ENCODE data around the gene MAP1LC3B2. TPM values are rescaled to one million over a fixed set of nuclear protein-coding genes. Genes with fewer than 3 reads are reported as not detected.

MAP1LC3B2 gene
- polyA plus RNA-seq, 6 donors from 2014 or later, result 3.2 to 12.2 (median 6.3) TPM

DNA sequence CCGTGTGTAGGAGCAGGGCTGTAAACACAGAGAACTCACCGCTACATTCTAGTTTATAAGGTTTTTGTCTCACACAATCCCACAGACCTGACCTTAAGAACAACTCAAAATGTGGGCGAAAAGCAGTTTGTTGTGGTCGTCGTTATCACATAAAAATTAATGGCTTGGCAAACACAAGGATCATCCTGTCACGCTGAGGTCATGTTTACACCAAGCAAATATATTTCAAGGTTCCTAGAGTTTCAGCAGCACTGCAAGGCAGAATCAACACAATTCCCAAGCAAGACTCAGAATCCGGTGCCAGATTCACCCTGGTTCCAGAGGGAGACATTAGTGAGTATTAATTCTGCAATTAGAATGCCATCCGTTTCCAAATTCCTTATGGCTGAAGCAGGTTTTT lies 30.1 kb upstream of the MAP1LC3B2 start:
- ATAC-seq (ENCODE audit: low read depth in 2 of 2) (no peak), DNase-seq (no peak)
- H3K36me3 Mint-ChIP-seq, result no peaks in the 10 kb centered on the region
- H3K27ac Mint-ChIP-seq, result no peak overlapping the region
- H3K4me3 Mint-ChIP-seq, result no peak overlapping the region
- H3K4me1 Mint-ChIP-seq, result peaks cover 16 to 27% (median 21%) of the 10 kb centered on the region in 3 donors
- peaks cover 0 to 4% (median 0%) of the 10 kb centered on the region in 7 donors for H3K9me3 Mint-ChIP-seq
- peaks cover 0 to 18% (median 5%) of the 10 kb centered on the region in 3 donors for H3K27me3 Mint-ChIP-seq

DNA sequence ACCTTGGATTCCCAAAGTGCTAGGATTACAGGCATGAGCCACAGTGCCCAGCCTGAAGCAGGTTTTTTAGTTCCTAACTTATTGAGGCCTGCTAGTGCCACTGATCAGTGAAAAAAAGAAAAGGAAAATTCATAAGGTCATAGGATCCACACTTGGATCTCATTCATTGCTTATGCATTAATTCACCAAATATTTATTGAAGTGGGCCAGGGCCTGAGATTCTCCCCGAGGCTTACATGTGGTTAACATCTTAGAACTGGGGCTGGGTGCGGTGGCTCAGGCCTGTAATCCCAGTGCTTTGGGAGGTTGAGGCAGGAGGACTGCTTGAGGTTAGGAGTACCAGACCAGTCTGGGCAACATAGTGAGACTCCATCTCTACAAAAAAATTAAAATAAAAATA lies 29.5 kb upstream of the MAP1LC3B2 start:
- DNase-seq (no peak), ATAC-seq (ENCODE audit: low read depth in 2 of 2) (no peak)
- peaks cover 23 to 33% (median 27%) of the 10 kb centered on the region in 3 donors for H3K4me1 Mint-ChIP-seq
- H3K4me3 Mint-ChIP-seq, result no peak overlapping the region
- peaks cover 0 to 17% (median 5%) of the 10 kb centered on the region in 3 donors for H3K27me3 Mint-ChIP-seq
- no peak overlapping the region for H3K27ac Mint-ChIP-seq
- peaks cover 0 to 4% (median 0%) of the 10 kb centered on the region in 7 donors for H3K9me3 Mint-ChIP-seq
- no peaks in the 10 kb centered on the region for H3K36me3 Mint-ChIP-seq

DNA sequence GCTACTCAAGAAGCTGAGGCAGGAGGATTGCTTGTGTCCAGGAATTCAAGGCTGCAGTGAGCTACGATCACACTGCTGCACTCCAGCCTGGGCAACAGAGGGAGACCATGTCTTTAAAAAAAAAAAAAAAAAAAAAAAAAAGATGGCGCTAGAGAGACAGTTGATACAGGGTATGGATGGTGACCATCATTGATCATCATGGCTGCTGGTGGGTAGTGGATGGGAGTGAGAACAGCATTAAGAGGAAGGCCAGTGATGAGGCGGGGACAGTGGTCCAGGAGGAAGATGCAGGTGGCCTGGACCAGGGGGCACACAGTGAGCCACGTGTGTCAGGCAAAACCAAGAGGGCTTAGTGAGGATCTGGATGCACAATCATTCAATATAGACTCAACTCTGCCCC lies 26.8 kb upstream of the MAP1LC3B2 start:
- Mint-ChIP-seq H3K4me1 (peaks cover 39 to 50% (median 39%) of the 10 kb centered on the region in 3 donors), H3K27ac (peak overlapping the region in 2 of 6 donors; percentile 73 to 80), H3K36me3 (no peaks in the 10 kb centered on the region), H3K4me3 (peak overlapping the region; percentile 92 to 97 (median 95)), H3K9me3 (peaks cover 0 to 4% (median 0%) of the 10 kb centered on the region in 7 donors), H3K27me3 (peaks cover 0 to 7% (median 5%) of the 10 kb centered on the region in 3 donors)
- ATAC-seq (ENCODE audit: low read depth in 2 of 2), result no peak
- DNase-seq, result no peak

DNA sequence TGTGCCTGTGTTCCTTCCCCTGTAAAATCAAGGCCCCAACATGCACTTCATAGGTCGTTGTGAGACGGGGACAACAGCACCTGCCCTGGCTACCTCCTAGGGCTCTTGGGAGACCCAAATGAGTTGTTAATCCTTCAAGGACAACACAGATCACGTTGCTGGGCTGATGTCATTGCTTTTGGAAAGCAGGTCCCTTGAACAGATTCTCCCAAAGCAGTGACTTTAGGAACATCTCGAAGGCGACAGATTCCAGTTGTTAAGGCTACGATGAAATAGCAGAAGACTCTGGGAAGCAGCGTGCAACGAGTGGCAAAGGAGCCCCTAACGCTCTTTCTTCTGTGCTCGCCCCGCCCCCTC lies 26.2 kb upstream of the MAP1LC3B2 start:
- H3K4me1 Mint-ChIP-seq, result peaks cover 44 to 55% (median 45%) of the 10 kb centered on the region in 3 donors
- H3K27me3 Mint-ChIP-seq, result peaks cover 0 to 7% (median 5%) of the 10 kb centered on the region in 3 donors
- DNase-seq, result no peak
- peak overlapping the region; percentile 92 to 97 (median 95) for H3K4me3 Mint-ChIP-seq
- H3K36me3 Mint-ChIP-seq, result no peaks in the 10 kb centered on the region
- peak in 1 of 2 donors; percentile 4 for ATAC-seq (ENCODE audit: low read depth in 2 of 2)
- peak overlapping the region in 2 of 6 donors; percentile 80 to 85 for H3K27ac Mint-ChIP-seq
- peaks cover 0 to 4% (median 0%) of the 10 kb centered on the region in 7 donors for H3K9me3 Mint-ChIP-seq

DNA sequence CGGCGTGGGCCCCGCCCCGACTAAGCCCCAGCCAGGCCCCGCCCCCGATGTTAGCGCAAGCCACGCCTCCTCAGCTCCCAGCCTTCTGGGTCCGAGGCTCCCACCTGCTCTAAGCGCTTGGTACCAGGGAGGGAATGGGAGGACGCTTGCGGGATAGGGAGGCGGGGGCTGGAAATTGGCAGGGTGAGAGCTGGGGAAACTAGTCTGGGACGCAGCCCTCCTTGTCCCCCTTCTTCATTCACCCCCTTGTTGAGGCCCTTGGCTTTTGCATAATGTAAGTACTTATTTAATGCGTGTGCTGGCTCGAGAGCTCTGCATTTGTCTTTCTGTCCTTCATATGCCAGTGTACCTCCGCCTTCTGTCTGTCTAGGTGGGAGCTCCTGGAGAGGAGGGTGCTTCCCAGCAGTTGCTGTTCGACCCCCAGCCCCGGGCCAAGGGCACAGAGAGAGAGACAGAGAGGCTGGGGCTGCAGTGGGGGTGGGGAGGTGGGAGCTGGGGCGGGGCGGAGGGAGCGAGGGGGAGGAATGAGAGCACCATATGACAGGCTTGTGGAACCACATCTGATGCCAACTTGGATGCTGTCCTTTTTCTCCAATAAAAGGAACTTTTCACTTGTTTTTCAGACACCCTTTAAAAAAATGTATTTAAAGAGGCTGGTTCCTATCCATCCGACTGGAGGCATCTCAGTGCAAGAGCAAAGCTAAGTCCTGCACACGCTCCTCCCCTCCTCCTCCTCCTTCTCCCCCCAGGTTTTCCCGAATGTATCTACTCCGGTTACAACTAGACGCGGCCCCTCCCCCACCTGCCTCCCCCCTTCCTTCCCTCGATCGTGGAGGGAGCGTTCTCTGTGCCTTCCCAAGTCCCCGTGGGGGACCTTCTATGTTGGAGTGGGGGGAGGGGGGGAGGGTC lies 25.6 kb upstream of the MAP1LC3B2 start:
- DNase-seq (peak; percentile 67), ATAC-seq (ENCODE audit: low read depth in 2 of 2) (peak; percentile 81 to 88)
- peaks cover 0 to 7% (median 5%) of the 10 kb centered on the region in 3 donors for H3K27me3 Mint-ChIP-seq
- peak overlapping the region in 4 of 6 donors; percentile 21 to 85 (median 70) for H3K27ac Mint-ChIP-seq
- peaks cover 51 to 62% (median 51%) of the 10 kb centered on the region in 3 donors for H3K4me1 Mint-ChIP-seq
- peaks cover 0 to 4% (median 0%) of the 10 kb centered on the region in 7 donors for H3K9me3 Mint-ChIP-seq
- H3K4me3 Mint-ChIP-seq, result peak overlapping the region; percentile 92 to 97 (median 95)
- H3K36me3 Mint-ChIP-seq, result no peaks in the 10 kb centered on the region

DNA sequence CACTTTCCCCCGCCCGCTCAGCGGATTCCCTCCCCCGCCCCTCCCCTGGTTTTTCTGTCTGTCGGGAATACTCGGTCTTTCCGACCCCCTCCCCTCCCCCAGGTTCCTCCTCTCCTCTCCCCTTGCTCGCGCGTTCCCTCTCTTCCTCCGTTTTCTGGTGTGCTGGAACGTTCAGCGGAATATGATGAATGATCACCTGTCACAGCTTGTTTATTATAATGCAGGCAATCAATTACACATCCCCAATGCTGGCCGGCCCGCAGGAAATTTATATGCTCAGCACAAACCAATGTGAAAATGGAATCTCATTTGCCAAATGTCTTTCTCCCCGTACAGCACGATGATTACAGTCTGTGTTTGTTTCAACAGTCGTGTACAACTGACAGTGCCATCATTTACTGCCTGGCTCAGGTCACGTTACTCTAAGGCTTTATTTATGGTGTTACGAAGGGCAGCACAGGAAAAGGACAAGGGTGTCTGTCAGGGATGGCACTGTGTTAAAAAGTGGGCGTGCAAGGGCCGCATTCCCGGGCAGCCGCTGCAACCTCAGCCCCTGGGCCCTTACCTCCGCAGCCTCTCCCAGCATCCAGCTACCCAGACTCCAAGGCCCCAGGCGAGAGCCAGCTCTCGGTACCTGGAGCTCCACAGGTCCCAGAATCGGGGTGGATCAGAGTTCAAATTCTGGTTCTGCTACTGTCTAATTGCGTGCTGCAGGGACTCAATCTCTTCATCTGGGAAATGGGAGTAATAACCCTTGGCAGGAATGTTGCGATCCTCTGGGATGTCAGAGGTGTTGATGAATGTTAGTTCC lies 24.7 kb upstream of the MAP1LC3B2 start:
- peak overlapping the region; percentile 92 to 97 (median 95) for H3K4me3 Mint-ChIP-seq
- H3K36me3 Mint-ChIP-seq, result no peaks in the 10 kb centered on the region
- H3K4me1 Mint-ChIP-seq, result peaks cover 60 to 71% (median 60%) of the 10 kb centered on the region in 3 donors
- H3K9me3 Mint-ChIP-seq, result peaks cover 0 to 4% (median 0%) of the 10 kb centered on the region in 7 donors
- H3K27ac Mint-ChIP-seq, result peak overlapping the region in 4 of 6 donors; percentile 6 to 80 (median 42)
- DNase-seq, result no peak
- ATAC-seq (ENCODE audit: low read depth in 2 of 2), result no peak
- H3K27me3 Mint-ChIP-seq, result peaks cover 0 to 7% (median 5%) of the 10 kb centered on the region in 3 donors

DNA sequence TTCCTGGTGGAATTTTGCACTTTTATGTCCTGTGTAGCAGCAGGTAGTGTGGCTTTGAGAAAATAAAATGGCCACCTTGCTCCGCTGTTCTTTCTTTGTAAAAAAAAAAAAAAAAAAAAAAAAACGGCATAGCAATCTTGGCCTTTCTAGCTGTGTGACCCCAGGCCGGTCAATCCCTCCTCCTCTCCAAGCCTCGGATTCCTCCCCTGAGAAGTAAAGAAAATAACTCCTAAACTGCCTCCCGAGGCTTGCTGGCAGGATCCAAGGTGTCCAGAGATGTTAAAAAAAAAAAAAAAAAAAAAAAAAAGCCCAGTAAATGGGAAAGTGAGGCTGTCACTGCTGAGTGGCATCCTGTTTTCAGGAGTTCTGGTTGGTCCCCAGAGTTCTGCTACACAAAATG lies 23.9 kb upstream of the MAP1LC3B2 start:
- peaks cover 0 to 4% (median 0%) of the 10 kb centered on the region in 7 donors for H3K9me3 Mint-ChIP-seq
- H3K4me3 Mint-ChIP-seq, result peak overlapping the region; percentile 4 to 97 (median 92)
- no peaks in the 10 kb centered on the region for H3K36me3 Mint-ChIP-seq
- ATAC-seq (ENCODE audit: low read depth in 2 of 2), result no peak
- H3K4me1 Mint-ChIP-seq, result peaks cover 67 to 78% (median 67%) of the 10 kb centered on the region in 3 donors
- peaks cover 0 to 5% (median 3%) of the 10 kb centered on the region in 3 donors for H3K27me3 Mint-ChIP-seq
- no peak overlapping the region for H3K27ac Mint-ChIP-seq
- DNase-seq, result no peak

DNA sequence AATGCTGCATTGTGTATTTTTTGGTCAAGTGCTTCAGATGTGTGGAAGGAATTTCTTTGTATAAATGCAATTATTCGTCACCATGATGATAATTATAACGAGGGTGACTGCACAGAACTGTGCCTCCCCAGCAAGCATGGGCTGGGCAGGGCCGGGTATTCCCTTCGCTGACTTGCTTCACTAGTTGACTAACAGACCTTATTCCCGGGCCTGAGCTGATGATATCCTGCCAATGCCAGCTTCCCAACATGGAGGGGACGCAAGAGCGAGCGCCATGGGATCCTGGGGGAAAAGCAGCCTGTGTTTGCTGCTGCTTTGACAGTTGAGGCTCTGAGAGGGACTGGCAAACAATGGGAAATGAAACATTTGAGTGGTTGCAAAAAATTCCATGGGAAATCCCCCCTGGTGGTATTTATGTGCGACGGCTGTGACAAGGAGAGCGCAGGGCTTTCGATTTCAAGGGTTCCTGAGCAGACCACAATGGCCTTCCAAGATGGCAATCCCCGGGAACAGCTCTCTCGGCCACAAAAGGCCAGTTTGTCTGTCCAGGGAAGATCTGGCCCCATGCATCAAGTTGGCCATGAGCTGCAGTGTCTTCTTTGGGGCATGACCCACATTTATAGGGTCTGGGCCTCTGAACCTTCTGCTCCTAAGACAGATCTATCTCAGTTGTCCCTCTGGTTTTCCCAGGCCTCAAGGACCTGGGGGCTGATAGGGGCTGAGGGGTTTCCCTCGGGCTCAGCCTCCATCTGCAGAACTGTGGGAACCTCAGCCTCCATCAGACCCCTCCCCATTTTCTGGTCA lies 21.9 kb upstream of the MAP1LC3B2 start:
- Mint-ChIP-seq H3K4me3 (peak overlapping the region; percentile 14 to 85 (median 66)), H3K27me3 (no peaks in the 10 kb centered on the region), H3K27ac (peak overlapping the region in 3 of 6 donors; percentile 44 to 92 (median 67)), H3K9me3 (no peaks in the 10 kb centered on the region), H3K36me3 (no peaks in the 10 kb centered on the region), H3K4me1 (peaks cover 64 to 75% (median 66%) of the 10 kb centered on the region in 3 donors)
- ATAC-seq (ENCODE audit: low read depth in 2 of 2) (peak; percentile 36 to 44), DNase-seq (peak; percentile 27)

DNA sequence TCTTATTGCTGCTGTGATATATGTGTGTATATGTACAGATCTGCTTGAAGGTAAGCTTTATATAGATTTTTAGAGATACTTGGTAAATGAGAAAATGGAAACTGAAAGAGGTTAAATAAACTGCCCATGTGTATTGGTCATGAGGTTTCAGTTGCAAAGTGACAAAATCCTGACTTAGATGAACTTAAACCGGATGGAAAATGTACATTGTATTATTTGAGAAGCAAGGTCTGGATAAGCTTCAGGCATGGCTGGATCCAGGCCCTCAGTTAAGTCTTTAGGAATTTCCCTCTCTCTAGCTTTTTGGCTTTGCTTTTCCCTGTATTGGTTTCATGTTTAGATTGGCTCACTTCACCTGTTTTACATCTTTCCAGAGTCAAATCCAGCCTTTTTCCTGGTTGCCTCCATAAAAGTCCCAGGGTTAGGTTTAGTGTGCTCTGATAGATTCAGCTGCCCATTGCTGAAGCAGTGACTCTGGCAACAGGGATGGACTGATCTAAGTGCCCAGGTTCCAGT lies 21.0 kb upstream of the MAP1LC3B2 start:
- Mint-ChIP-seq H3K4me1 (peaks cover 58 to 71% (median 59%) of the 10 kb centered on the region in 3 donors), H3K4me3 (peak overlapping the region in 4 of 8 donors; percentile 34 to 76 (median 66)), H3K9me3 (no peaks in the 10 kb centered on the region), H3K27ac (peak overlapping the region in 4 of 6 donors; percentile 44 to 67 (median 55)), H3K36me3 (no peaks in the 10 kb centered on the region), H3K27me3 (no peaks in the 10 kb centered on the region)
- no peak for DNase-seq
- ATAC-seq (ENCODE audit: low read depth in 2 of 2), result no peak

DNA sequence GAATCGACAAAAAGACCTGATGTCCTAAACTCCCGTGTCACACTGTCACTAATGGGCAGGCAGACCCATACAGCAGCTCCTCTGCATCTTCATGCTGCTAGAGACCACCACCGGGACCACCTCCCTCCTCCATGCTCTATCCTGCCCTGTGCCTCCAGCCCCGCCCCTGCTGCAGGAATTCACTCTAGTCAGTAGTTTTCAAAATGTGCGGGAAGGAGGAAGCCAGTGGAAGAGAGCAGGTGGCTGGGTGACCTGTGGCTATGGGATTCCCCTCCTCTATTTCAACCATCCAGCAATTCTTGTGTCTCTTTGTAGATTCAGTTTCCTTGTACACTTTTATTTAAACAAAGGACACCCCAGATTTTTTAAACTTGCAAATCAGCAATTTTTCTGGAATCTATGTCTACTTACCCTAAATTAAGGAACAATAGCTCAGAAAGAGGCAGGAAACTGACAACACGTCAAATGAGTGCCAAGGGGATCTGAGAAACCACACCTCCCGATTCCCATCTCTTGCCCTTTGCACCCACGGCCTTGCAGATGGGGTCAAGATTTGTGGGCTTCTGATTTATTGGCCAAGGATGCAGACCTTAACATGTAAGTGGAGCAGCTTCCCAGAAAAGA lies 20.4 kb upstream of the MAP1LC3B2 start:
- Mint-ChIP-seq H3K27me3 (no peaks in the 10 kb centered on the region), H3K9me3 (no peaks in the 10 kb centered on the region), H3K4me3 (peak overlapping the region in 6 of 8 donors; percentile 3 to 81 (median 53)), H3K4me1 (peaks cover 52 to 66% (median 53%) of the 10 kb centered on the region in 3 donors), H3K27ac (peak overlapping the region; percentile 21 to 78 (median 58)), H3K36me3 (no peaks in the 10 kb centered on the region)
- no peak for DNase-seq
- no peak for ATAC-seq (ENCODE audit: low read depth in 2 of 2)

DNA sequence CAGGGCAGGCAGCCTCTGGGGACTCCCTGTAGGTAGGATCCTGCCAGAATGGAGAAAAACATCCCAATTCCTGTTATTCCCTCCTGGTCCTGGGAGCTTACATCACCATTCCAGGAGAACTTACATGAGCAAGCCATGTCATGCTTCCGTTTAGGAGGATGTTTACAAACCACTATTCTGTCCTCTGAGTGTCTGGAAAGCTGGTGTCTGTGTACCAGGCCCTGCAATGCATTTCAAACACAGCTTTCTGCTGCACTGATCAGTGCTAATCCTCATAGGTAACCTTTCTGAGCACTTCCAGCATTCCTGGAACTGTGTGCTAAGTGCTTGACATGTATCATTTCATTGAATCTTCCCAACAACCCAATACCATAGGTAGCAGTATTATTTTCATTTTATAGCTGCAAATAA lies 19.8 kb upstream of the MAP1LC3B2 start:
- no peak for DNase-seq
- no peaks in the 10 kb centered on the region for H3K9me3 Mint-ChIP-seq
- peak overlapping the region in 2 of 8 donors; percentile 9 to 41 for H3K4me3 Mint-ChIP-seq
- no peaks in the 10 kb centered on the region for H3K36me3 Mint-ChIP-seq
- H3K27me3 Mint-ChIP-seq, result no peaks in the 10 kb centered on the region
- peaks cover 47 to 61% (median 47%) of the 10 kb centered on the region in 3 donors for H3K4me1 Mint-ChIP-seq
- H3K27ac Mint-ChIP-seq, result peak overlapping the region in 2 of 6 donors; percentile 21 to 57
- ATAC-seq (ENCODE audit: low read depth in 2 of 2), result no peak

Measured in naive B cell (primary cell).